Middle frontal gyrus (tissue), 1 donor: ENCODE measurements around the gene CDH24.

Source experiments
- DNase-seq: peaks from one replicate; pipeline ENCODE4 v3.0.0-alpha.2; 2015; ENCODE audit warnings: low spot score; ENCODE audit errors: extremely low spot score

CDH24 gene

GRCh38 chr14:23066855-23067744 lies 9.8 kb upstream of the CDH24 start:
- no peak for DNase-seq

- no peak for DNase-seq
Observed at GRCh38 chr14:23066368-23066767, 9.0 kb upstream of the CDH24 start.

DNA sequence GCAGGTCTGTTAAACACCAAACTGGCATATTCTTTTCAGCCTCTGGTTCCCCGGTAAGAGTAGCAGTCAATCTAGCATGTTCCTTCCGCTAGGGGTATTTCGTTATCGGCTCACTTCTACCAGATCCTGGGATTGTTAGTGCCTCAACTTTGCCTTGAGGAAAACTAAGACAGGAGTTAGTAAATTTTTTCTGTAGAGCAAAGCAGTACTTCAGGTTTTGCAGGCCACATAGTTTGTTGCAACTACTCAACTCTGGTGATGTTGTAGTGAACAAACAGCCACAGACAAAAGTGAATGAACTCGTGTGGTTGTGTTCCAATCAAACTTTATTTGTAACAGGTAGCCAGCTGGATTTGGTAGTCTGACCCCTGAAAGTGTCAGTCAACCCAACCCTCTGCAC lies 6.3 kb upstream of the CDH24 start:
- no peak for DNase-seq

GRCh38 chr14:23062002-23062401 lies 4.7 kb upstream of the CDH24 start:
- DNase-seq = no peak

- no peak for DNase-seq
Observed at GRCh38 chr14:23060536-23061260, 3.4 kb upstream of the CDH24 start.

DNA sequence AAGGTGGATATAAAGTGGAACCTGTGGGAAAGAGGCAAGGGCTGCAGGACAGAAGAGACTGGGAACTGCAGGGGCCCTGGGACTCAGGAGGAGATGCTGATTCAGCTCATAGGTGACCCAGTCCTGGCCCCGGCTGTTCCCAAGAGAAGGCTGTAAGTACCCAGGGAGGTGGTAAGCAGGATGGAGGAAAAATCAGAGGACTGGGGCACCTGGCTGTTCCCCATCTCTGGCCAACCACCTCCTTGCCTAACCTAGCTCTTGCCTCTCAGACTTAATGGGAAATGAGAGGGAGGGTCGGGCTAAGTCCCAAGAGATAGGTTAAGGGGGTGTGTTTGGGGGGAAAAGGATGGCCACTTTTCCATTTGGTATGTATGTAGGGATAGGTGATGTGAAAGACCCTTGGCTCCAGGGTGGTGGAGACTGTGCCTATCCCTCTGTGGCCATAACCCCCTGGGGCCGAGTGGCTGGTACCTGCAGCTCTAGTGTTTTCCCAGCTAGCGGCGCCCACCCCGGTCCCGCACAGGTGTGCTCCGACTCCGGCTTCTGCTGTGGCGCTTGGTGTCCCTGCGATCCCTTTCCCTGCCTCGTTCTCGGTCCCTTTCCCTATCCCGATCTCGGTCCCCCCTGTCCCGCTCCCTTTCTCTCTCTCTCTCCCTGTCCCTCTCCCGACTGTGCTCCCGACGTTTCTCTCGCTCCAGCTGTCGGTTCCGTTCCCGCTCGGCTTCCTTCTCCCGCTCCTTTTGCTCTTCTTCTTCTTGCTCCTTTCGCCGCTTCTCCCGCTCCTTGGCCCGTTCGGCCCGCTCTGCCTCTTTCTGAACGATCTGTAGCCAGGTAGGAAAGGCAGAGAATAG lies 1.6 kb upstream of the CDH24 start:
- DNase-seq = no peak

DNA sequence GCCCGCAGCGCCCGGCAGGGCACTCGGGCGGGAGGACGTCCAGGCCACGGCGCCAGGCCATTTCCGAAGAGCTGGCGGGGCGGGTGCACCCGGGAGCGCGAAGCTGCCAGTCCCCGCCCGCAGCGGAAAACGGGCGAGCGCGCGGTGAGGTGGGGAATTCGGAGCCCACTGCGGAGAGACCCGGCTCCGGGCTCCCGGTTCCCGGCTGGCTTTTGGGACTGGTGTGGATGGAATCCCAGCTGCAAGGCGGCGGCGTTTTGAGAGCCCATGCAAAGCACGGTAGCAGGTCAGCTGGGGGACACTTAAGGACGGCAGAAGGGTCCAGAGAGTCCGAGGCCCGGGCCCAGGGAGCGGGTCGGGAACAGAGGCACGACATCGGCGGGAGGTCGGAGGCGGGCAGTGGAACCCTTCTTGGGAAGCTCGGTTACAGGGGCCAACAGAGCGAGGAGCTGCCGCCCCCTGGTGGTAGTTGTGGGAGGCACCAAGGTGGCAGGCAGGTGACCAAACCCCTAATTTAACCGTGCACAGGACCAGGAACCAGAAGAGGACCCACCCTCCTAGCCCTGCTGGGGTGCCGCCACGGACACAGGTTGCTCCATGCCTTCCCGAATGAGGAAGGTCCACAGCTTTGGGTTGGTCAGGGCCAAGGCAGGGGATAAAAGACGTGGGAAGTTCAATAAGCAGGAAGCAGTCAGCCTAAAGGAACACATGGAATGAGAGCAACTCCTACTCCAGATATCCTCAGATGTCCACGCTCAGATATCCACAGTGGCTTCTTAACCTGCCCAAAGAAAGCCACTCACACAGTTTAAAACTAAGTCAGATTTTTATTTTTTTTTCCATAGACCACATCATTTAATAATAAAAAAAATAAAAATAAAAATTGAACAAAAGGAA lies 685 bp upstream of the CDH24 start:
- DNase-seq = peak; percentile 77

- no peak for DNase-seq
Observed at GRCh38 chr14:23056145-23056955, 970 bp downstream of the CDH24 start.

DNA sequence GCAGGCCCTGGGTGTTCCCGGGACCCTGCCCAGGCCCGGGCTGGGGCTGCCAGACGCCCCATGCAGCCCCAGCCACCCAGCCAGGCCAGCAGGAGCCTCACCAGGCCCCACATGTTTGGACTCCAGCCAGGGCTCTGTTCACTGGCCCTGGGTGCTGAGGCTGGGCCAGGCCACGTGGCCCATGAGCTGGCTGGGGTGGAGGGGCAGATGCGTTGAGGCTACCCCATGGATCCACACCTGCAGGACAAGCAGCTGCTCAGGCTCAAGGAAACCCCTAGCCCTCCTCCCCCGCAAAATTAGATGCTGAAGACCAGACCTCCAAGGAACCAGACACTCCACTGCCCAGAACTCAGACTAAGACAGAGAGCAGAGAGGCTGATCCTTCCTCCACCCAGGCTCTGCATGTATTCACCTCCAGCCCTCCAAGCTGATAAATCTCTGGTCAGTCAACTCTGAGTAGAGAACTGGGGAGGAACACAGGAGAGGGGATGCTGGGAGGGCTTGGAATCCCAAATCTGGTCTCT lies 1.6 kb downstream of the CDH24 start:
- no peak for DNase-seq

DNA sequence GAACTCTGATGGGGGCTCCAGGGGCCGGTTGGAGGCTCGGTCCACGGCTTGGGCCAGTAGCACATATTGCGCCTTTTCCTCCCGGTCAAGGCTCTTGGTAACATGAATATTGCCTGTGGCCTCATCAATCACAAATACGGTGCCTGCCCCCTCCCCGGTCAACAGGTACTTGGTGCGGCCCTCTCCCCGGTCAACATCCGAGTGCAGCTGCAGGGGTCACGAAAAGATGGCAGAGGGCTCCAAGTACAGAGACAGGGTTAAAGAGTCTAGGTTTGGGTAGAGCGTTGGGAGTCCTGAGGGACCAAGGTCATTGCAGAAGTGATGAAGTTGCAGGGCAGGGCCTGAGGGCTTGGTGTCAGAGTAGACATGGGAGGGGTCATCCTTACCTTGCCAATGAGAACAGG lies 2.2 kb downstream of the CDH24 start:
- no peak for DNase-seq

DNA sequence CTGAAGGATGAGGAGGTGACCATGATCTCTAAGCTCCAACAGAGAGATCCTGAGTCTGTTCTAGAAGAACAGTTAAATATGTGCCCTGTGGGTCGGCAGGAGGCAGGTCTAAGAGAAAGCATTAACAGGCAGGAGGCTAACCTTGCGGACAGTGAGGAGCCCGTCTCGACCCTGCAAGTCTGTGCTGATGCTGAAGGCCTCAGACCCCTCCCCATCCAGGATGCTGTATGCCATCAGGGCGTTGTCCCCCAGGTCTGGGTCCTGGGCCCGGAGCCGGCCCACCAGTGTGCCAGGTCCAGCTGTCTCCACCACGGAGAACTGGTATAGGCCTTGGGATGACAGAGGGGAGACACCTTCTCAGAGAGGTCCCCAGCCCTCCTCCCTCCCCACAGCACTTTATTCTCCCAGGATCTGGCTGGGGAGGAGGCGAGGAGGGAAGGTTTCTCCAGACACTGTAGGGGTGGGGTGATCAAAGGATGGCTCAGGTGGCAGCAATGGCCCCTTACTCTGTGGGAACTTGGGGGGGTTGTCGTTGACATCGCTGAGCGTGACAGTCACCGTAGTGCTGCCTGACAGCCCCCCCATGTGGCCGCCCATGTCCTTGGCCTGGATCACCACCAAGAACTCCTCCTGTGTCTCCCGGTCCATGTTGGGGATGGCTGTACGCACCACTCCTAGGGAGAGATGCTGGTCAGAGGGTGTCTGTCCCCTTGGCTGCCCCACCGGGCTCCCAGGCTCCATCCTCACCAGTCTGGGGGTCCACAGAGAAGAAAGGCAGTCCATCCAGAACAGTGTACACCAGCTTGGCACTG lies 3.1 kb downstream of the CDH24 start:
- DNase-seq = no peak

GRCh38 chr14:23053426-23053825 lies 3.9 kb downstream of the CDH24 start:
- DNase-seq = no peak

GRCh38 chr14:23052671-23053070 lies 4.6 kb downstream of the CDH24 start:
- DNase-seq = no peak

DNA sequence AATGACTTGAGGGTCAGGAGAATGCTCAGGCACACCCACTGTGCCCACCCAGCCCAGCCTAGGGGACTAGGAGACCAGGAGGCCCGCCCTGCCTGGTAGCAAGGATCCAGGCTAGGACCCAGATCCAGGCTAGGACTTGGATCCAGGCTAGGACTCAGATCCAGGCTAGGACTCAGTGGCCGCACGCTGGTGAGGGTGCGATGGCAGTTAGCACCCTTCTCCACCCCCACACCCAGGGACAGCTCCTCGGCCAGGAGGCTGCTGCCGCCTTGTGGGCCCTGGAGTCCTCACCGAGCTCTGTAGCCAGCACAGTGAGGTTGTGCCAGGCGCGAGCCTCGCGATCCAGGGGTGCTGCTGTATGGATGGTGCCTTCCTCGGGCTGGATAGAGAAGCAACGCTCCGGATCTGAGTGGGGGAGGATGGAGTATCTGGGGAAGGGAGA lies 5.1 kb downstream of the CDH24 start:
- no peak for DNase-seq

DNA sequence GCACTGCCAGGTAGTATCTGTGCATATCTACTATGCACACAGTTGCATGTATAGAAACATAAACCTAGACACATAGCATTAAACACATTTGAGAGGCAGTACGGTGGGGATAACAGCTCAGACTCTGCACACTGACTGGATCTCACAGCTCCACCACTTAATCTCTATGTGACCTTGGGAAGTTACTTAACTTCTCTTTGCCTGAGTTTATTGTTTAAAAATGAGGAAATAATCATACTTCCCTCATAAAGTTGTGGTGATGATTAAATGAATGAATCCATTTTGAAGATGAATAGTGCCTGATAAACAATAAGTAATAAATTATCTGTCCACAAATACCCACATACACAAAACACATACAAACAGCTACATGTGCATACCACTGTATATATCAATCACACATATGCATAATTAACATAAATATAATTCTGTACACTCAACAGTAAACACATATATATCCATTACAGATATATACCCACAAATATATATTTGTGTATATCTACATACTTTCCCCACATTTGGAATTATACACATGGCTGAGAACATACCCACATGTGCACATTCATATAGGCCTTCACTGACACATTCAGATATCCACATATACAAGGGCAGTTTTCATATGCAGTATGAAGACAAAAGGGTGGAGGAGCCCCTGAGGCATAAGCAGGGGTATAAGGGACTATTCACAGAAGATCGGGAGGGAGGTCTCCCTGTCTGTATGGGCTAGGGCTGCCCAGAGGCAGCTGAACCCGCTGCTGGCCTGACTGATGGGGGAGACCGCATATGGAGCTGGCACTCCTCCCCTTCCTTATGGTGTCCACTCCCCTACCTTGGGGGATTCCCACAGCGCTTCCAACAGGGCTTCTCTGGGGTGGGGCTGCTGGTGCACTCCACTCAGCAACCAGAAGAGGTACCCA lies 5.9 kb downstream of the CDH24 start:
- no peak for DNase-seq

DNA sequence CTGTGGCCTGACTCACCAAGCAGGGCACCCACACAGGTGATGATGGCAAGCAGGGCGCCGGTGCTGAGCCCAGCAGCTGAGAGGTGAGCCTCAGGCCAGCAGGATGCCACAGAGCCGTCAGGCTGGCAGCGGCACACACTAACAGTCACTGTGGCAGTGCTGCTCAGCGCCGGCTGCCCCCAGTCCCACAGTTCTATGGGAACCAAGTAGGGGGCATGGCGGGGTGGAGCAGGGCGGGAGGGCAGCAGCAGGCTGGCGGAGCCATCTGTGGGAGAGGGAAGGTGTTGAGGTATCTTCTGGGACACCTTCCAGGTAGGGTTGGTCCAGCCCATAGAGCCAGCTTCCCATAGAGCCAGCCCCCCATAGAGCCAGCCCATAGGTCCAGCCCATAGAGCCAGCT lies 8.3 kb downstream of the CDH24 start:
- no peak for DNase-seq
